Globus pallidus (tissue), 1 donor: ENCODE data around the gene PDK1.
"Not testable (repeated sequence)": the region's sequence is repeated elsewhere in the genome, so short reads cannot be mapped to it uniquely, and the experiment has no call there.

ENCODE experiments used
- DNase-seq: peaks from one replicate; pipeline ENCODE4 v3.0.0-alpha.2; 2015; ENCODE audit warnings: low spot score

Gene PDK1

DNA sequence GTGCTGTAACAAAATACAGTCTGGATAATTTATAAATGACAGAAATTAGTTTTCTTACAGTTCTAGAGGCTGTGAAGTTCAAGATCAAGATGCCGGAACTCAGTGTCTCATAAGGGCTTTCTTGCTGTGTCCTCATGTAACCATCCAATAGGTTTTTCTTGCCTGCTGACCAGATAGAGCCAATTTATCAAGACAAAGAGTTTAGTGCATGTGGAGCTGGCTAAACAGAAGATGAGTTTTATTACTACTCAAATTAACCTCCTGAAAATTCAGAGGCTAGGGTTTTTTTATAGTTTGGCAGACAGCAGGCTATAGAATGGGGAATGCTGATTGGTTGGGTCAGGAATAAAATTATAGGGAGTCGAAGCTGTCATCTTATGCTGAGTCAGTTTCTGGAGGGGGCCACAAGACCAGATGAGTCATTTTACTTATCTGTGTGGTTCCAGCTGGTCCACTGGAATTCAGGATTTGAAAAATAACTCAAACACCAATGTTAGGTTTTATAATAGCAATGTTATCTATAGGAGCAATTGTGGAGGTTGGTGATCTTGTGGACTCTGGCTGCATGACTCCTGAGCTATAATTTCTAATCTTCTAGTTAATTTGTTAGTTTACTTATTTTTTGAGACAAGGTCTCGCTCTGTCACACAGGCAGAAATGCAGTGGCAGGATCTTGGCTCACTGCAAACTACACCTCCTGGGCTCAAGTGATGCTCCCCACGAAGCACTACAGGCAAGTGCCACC is 3.2 kb upstream of the PDK1 start:
- DNase-seq = no peak

DNA sequence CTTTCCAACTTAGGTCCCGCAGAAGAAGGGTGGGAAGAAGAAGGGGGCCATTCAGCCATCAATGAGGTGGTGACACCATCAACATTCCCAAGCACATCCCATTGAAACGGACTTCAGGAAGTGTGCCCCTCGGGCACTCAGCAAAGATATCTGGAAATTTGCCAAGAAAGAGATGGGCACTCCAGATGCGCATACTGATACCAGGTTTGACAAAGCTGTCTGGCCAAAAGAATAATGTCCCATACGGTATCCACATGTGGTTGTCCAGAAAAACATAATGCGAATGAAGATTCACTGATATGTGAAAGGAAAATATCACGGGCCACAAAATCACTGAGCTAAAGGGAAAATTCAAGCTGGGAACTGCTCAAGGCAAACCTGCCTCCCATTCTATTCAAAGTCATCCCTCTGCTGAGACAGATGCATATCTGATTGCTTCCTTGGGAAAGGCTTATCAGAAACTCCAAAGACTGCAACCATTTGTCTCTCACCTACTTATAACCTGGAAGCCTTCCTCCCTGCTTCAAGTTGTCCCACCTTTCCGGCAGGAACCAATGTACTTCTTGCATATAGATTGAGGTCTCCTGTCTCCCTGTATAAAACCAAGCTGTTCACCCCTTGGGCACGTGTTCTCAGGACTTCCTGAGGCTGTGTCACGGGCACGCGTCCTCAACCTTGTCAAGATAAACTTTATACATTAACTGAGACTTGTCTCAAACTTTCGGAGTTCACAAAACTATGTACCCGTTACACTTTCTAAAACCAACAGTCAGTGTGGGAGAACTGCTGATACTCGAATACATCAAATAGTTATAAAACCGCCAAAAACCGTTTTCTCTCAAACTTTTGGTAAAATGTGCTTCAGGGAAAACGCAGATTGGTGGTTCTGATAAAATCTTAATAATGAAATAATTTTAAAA is 1.3 kb upstream of the PDK1 start:
- DNase-seq = peak; percentile 7

DNA sequence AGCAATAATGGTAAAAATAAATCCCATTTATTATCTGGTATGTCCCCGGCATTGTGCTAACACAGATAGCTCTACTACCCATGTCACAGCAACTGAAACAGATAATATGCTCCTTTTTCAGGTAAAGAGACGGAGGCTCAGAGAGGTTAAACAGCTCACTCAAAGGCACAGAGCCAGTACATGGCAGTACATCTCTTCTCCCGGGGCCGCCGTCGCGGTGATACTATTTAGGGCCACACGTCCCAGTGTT is 693 bp upstream of the PDK1 start:
- no peak for DNase-seq

DNA sequence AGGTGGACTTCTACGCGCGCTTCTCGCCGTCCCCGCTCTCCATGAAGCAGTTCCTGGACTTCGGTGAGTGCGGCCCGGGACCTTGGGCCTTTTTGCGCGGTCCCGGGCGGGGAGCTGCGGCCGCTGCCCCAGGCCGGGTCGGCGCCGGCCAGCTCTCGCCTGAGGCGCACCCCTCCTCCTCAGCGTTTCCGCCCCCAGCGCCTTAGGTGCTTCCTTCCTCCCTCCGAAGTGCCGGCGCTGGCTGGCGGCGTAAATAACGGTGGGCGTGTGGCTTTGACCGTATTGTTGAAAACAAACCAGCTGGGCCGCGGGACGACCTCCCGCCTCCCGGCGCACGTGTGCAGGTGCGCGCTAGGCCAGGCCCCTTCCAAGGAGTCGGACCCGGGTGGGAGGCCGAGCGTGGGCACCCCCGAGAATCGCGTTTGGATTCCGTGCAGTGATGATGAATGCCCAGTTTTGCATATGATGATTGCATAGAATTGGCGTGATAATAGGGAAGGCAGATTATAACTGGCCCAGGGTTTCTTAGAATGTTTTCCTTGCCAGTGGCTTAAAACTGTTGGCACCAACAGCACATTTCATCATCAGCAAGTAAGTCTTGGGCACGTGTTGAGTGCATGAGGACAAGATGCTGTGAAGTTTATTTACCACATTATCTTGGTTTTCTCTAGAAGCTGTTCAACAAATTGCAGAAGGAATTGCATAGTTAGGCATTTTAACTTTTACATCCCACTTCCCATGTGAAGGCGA is 569 bp downstream of the PDK1 start:
- DNase-seq = peak; percentile 30

DNA sequence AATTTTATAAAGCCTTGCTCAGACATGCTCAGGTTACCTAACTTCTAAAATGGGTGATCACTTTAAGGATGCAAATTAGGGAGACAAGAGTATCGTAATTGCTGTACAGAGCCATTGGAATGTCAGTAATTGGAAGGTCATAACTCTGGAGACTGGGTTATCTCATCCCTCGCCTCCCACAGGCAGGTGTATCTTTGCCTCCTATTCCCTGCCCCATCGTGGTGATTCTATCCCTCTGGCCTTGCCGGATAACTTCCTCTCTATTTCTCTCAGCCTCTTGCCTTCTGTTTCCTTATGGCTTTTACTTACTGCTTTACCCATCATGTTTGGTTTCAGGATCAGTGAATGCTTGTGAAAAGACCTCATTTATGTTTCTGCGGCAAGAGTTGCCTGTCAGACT is 2.5 kb downstream of the PDK1 start:
- DNase-seq = no peak

DNA sequence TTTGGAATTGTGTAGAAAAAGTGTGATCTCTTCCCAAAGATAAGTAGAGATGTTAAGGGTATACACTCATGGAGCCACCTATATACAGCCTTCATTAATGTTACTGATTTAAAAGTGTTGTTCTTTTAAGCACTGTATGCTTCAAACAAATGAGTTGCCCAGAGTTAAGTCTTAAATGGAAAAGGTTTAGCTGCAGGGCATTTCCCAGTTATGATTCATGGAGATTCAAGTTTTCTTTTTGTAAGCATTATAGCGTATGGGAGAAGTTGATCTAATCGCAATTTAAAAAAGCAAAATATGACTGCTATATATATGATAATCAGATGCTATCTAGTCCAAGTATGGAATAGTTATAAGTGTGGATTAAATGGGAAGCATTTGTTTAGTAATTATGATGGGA is 4.8 kb downstream of the PDK1 start:
- DNase-seq = no peak

DNA sequence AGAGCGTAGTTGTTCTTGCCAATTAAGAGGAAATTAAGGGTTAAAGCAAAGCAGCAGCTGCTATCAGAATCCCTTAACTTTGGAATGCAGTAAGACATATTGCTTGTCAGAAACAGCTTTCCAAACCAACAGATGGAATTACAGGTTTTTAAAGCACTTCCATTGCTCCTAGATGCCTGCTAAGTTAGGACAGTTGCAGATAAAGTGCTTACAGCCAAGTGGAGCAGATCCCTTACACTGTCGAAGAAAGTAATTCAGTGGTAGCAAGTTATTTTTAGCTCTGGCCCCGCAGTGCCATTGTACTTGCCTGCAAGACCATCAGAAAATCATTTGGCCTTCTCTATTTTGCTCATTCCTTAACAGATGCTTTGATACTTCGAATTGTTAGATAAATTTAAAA is 5.4 kb downstream of the PDK1 start:
- no peak for DNase-seq

DNA sequence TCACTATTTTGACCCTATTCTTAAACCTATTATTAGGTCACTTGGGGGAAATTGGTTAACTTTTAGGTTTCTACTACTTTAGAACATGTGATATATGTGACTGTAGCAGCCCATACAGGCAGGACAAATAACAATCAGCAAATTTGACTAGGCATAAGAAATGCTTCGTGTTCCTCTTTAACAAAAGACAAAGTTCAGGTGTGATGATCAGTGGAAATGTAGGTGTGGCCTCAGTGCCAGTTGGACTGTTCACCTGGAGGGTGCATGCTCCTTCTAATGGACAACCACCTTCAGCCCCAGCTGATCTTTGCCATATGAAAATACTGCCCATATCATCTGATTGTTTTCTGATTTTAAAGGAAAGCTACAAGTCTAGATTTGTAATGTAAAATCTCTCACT is 6.4 kb downstream of the PDK1 start:
- no peak for DNase-seq

DNA sequence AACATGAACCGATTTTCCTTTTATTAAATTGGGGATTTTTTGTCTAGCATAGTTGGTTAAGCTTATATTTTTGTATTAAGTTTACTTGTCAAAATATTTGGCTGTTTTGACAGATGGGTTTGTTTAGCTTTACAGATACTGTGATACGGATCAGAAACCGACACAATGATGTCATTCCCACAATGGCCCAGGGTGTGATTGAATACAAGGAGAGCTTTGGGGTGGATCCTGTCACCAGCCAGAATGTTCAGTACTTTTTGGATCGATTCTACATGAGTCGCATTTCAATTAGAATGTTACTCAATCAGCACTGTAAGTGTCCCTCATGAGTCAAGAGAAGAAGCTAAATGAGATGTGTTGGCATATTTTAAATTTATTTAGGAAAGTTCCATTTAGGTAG is 8.5 kb downstream of the PDK1 start:
- no peak for DNase-seq

DNA sequence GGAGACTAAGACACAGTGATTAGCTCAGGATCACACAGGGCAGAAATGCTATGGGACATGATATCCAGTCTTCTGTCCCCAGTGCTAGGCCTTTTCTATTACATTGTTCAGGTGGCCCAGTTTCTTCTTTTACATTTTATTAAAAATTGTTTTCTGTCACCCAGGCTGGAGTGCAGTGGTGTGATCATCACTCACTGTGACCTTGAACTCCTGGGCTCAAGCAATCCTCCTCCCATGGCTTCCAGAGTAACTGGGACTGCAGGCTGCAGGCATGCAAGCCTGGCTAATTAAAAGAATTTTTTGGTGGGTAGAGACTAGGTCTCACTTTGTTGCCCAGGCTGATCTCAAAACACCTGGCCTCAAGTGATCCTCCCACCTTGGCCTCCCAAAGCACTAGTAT is 15.4 kb downstream of the PDK1 start:
- DNase-seq = no peak

DNA sequence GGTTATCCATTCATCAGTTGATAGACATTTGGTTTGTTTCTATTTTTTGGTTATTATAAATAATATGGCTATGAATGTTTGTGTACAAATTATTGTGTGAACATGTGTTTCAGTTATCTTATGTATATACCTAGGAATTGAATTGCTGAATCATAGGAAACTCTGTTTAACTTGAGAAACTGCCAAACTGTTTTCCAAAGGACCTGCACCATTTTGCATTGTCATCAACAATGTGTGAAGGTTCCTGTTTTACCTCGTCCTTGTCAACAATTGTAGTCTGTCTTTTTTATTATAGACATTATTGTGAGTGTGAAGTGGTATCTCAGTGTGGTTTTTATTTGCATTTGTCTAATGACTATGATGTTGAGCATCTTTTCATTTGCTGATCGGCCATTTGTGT is 17.1 kb downstream of the PDK1 start:
- DNase-seq = no peak

DNA sequence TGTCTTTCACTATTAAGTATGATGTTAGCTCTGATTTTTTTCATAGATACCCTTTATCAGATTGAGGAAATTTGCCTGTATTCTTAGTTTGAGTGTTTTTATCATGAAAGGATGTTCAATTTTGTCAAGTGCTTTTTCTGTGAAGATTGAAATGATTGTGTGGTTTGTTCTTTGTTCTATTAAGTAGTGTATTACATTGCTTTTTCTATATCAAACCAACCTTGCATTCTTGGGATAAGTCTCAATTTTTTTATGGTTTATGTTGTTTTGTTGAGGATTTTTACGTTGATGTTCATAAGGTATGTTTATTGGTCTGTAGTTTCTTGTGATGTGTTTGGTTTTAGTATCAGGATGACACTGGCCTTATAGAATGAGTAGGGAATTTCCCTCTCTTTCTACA is 19.1 kb downstream of the PDK1 start:
- no peak for DNase-seq

DNA sequence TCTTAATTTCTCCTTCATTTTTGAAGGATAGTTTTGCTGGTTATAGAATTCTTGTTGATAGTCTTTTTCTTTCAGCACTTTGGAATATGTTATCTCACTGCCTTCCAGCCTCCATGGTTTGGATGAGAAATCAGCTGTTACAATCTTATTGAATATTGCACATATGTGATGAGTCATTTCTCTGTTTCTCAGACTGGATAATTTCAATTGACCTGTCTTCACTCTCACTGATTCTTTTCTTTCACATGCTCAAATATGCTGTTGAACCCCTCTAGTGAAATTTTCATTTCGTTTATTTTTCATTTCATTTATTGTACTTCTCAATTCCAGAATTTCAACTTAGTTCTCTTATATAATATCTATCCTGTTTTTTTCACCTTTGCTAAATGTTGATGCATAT is 22.2 kb downstream of the PDK1 start:
- DNase-seq = no peak

DNA sequence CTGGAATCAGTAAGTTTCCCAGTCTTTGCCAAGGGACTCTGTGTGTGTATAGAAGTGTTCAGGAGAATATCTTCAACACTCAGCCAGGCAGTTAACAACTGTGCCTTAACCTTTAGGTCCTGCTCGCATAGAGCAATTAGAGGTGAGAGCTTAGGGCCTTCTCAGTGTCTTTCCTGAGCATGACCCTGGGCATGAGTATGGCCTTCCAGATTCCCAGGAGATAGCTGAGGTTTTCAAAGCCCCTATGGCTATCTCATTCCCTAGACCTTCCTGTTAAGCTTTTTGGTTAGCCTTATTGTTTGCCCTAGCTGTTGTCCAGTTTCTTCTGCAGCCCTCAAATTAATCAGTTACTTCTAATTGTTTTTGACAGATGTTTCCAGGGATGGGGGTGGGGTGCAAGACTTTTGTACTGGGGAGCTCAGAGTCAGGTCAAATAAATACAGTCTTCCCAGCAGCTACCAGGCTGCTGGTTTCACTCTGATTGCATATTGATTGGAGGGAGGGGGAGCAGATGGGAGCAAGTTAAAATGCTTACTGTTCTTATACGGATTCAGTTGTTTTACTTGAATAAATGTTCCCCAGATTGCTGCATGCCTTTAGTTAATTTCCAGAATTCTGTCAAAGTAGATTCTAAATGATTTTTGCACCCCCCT is 23.1 kb downstream of the PDK1 start:
- DNase-seq = no peak

DNA sequence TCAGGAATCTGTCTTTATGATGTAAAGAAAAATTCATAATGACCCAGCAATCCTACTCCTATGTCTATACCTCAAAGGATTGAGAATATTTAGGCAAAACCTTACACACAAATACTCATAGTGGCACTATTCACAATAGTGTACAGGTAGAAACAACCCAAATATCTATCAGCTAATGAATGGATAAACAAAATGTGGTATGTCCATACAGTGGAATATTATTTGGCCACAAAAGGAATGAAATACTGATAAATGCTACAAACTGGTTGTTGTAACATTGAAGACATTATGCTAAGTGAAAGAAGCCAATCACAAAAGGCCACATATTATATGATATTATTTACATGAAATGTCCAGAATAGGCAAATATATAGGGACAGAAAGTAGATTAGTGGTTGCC is 24.7 kb downstream of the PDK1 start:
- no peak for DNase-seq

DNA sequence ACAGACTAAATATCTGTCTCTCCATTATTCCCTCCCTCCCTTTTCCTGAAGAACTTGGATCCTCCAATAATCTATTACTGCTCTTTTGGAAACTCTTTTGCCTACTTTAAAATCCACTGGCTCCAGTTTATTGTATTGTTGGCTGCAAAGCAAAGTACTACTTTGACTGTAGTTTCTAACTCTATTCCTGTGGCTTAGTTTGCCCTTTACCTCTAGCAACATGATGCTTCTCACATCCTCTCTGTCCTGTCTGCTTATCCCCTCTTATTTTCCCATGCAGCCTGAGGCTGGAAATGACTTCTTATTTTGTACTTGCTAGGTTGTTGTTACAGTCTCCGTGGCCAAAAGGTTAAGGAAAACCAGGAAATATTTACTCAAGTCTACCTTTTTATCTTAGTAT is 26.8 kb downstream of the PDK1 start:
- DNase-seq = no peak

DNA sequence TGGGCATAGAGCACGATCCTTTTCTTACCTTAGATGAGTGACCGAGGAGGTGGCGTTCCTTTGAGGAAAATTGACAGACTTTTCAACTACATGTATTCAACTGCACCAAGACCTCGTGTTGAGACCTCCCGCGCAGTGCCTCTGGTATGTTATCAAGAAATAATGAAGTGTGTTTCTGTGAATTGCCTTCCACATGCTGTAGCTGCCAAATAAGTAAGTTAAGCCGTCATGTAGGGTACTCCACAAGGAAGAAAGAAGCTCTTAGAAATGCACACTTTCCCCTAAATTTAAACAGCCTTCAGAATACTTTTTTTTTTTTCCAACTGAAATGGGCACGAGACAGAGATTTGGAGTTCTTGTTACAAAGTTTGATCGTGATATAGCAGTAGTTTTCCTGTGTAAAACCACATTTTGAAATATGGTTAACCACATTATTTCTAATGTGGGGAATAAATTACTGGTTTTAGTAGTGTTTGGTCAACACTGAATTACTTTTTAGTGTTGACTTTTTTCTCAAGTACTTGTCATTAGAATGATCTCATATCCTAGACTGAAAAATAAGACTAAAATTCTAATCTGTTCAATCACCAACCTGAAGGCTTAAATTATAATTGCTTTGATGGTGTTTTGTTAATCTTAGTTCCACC is 30.5 kb downstream of the PDK1 start:
- DNase-seq = no peak

DNA sequence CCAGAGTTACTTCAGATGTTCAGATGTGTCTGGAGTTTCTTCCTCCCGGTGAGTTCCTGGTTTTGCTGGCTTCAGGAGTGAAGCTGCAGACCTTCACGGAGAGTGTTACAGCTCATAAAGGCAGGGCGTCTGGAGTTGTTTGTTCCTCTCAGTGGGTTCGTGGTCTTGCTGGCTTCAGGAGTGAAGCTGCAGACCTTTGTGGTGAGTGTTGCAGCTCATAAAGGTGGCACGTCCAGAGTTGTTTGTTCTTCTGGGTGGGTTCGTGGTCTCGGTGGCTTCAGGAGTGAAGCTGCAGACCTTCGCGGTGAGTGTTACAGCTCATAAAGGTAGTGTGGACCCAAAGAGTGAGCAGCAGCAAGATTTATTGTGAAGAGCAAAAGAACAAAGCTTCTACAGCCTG is 31.3 kb downstream of the PDK1 start:
- DNase-seq = not testable (repeated sequence)

DNA sequence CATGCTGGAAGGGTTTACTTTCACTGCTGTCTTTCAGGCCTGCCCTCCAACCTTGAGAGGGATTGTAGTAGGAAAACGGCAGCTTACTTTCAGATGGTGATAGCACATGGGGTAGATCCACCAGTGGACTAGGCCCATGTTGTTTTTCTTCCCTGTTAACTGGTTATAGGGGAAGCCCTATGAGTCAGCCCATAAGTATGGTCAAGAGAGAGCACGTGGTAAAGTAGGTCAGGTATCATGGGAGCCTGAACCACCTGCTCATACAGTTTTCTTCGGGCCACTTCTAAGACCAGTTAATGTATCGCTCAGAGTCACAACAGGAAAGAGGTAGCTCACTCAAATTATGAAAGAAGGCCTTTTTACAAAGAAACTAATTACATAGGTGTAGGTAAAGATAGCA is 33.0 kb downstream of the PDK1 start:
- DNase-seq = no peak

DNA sequence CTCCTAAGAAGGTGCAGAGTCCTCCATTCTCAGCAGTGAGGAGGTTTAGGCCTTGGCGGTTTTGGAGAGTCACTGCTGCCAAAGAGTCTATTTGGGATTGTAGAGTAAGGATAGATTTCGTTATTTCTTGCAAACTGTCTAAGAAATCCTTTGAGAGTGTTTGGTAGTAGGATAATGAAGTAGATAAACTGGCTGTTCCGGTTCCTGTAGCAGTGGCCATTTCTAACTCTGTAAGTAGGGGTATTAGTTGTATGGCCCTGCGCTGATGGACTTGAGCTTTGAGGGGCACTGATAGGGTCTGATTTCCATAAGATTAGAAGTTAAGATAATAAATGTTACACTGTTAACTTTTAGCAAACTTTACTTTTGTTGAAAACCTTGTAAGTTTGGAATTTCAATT is 35.5 kb downstream of the PDK1 start:
- DNase-seq = not testable (repeated sequence)

DNA sequence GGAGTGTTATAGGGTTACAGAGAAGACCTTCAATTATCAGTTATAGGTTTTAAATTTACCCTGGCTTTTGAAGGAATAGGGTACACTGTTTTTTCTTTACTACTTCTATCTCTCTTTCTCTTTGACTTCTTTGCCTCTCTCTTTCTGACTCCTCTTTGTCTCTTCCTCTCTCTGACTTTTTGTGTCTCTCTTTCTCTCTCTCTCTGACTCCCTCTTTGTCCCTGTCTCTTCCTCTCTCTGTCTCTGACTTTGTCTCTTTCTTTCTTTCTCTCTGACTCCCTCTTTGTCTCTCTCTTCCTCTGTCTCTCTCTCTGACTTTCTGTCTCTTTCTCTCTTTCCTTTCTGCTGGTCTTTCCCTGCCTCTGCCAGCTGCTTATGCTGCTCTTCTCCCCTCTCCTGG is 36.3 kb downstream of the PDK1 start:
- DNase-seq = not testable (repeated sequence)

DNA sequence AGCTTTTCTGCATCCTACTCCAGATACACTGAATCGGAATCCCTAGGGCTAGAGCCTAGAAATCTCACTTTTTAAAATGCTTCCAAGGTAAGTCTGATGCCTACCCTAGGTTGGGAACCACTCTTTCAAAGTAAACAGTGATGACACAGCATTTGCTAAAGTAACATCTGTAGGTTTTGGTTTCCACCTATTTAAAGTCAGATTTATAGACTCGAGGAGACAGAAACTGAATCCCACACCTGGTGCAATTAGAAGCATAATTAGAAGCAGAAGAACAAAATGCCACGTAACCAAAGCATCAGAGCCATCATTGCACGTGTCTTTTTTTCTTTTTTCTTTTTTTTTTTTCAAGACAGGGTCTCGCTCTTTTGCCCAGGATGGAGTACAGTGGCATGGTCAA is 40.9 kb downstream of the PDK1 start:
- no peak for DNase-seq
